H54 (cell line): ENCODE results near the gene MCF2L.
A peak's percentile ranks its signal among the peaks of the same experiment; 100 is the strongest.

Source experiments
- DNase-seq: peaks from one replicate; pipeline ENCODE4 v3.0.0; 2011; ENCODE audit warnings: low spot score, mixed read lengths; ENCODE audit not compliant: insufficient read length
- FAIRE-seq: peaks from 3 replicates; lab custom pipeline; 2011; peaks lifted over from hg19 to GRCh38; lab: Jason Lieb, UNC
- POLR2A ChIP-seq: IDR thresholded peaks from 2 replicates; pipeline ENCODE4 v1.6.1; 2011; ENCODE audit warnings: low read depth, mild to moderate bottlenecking, low read length

The MCF2L gene

GRCh38 chr13:113058129-113058987 lies 89.3 kb downstream of the MCF2L start:
- FAIRE-seq: no peak

GRCh38 chr13:113058988-113059850 lies 90.2 kb downstream of the MCF2L start:
- DNase-seq: no peak
- no peak for TF ChIP-seq POLR2A
- no peak for FAIRE-seq

More at GRCh38 chr13:113058129-113058987, 89.3 kb downstream of the MCF2L start:
- DNase-seq: no peak
- TF ChIP-seq POLR2A: no peak

- FAIRE-seq (no peak), DNase-seq (no peak)
- no peak for TF ChIP-seq POLR2A
Observed at GRCh38 chr13:113059891-113060290, 90.9 kb downstream of the MCF2L start.

- FAIRE-seq (no peak), DNase-seq (no peak)
Observed at GRCh38 chr13:113060557-113061270, 91.7 kb downstream of the MCF2L start.

GRCh38 chr13:113061271-113061625 lies 92.2 kb downstream of the MCF2L start:
- no peak for TF ChIP-seq POLR2A
- FAIRE-seq (no peak), DNase-seq (no peak)

More at GRCh38 chr13:113060557-113061270, 91.7 kb downstream of the MCF2L start:
- TF ChIP-seq POLR2A: no peak

GRCh38 chr13:113061796-113062425 lies 92.9 kb downstream of the MCF2L start:
- FAIRE-seq: no peak
- TF ChIP-seq POLR2A: no peak

GRCh38 chr13:113062691-113063090 lies 93.7 kb downstream of the MCF2L start:
- DNase-seq (no peak), FAIRE-seq (no peak)
- TF ChIP-seq POLR2A: no peak

More at GRCh38 chr13:113061796-113062425, 92.9 kb downstream of the MCF2L start:
- DNase-seq: no peak

- no peak for TF ChIP-seq POLR2A
- FAIRE-seq (no peak), DNase-seq (no peak)
Observed at GRCh38 chr13:113063091-113063491, 94.1 kb downstream of the MCF2L start.

GRCh38 chr13:113064000-113064533 lies 95.1 kb downstream of the MCF2L start:
- FAIRE-seq (no peak), DNase-seq (no peak)
- no peak for TF ChIP-seq POLR2A

- FAIRE-seq (peak; percentile 83), DNase-seq (peak; percentile 96)
- TF ChIP-seq POLR2A: no peak
Observed at GRCh38 chr13:113064534-113065405, 95.8 kb downstream of the MCF2L start.

- DNase-seq: no peak
Observed at GRCh38 chr13:113065406-113066141, 96.6 kb downstream of the MCF2L start.

More at GRCh38 chr13:113065406-113066141, 96.6 kb downstream of the MCF2L start:
- no peak for TF ChIP-seq POLR2A
- FAIRE-seq: no peak
